Right lobe of liver (tissue), 4 donors: ENCODE data around the gene HCN4.

Experiments
- CTCF ChIP-seq, 4 donors: fragments of 200-600 bp in 3 of 4; fragments of 450-650 bp in 1 of 4; IDR thresholded peaks; one replicate each; pipeline versions ENCODE4 v1.5.1 to v1.8.0; 2016 to 2022; ENCODE audit warnings: antibody characterized with exemption in 4 of 4, mild to moderate bottlenecking in 2 of 4
- POLR2A ChIP-seq: fragments of 450-650 bp; IDR thresholded peaks from one replicate; pipeline ENCODE4 v1.6.1; 2017; ENCODE audit warnings: antibody characterized with exemption, mild to moderate bottlenecking
- donor health status: DM: no; HTN: no; CAD: no.
- donor health status: DM: no; HTN: no; CAD: no.
- donor health status: DM: no; HTN: yes; CAD: no.

GRCh38 chr15:73273181-73274002 lies 95.4 kb downstream of the HCN4 start:
- TF ChIP-seq POLR2A (no peak), CTCF (IDR thresholded peaks at IDR 0.05) (peak; percentile 65 to 85 (median 82))
